K562 (cell line): ENCODE data around the gene TXLNG. TPM values are rescaled to one million over a fixed set of nuclear protein-coding genes. Genes with fewer than 3 reads are reported as not detected.
A peak's percentile ranks its signal among the peaks of the same experiment; 100 is the strongest.

Source experiments
- ASH1L ChIP-seq: fragments of 450-650 bp; IDR thresholded peaks from 2 replicates; pipeline ENCODE4 v1.6.1; 2018; ENCODE audit warnings: borderline replicate concordance, mild to moderate bottlenecking, low read depth; ENCODE audit not compliant: partially characterized antibody
- BRCA1 ChIP-seq, 2 experiments: fragments of 450-650 bp in 1 of 2; sonication (generic) in 1 of 2; formaldehyde crosslinking in 1 of 2; IDR thresholded peaks; 2 replicates each; pipeline versions ENCODE4 v1.5.0 to v1.6.1; 2017 to 2020; ENCODE audit warnings: mild to moderate bottlenecking in 1 of 2, missing genetic modification reagents in 1 of 2
- CBX1 ChIP-seq: sonication (generic); IDR thresholded peaks from 2 replicates; pipeline ENCODE4 v1.6.1; 2016; ENCODE audit warnings: antibody characterized with exemption, low read depth, mild to moderate bottlenecking
- DMBX1 ChIP-seq: fragments of 250-450 bp; sonication (Bioruptor Pico); IDR thresholded peaks from 2 replicates; pipeline ENCODE4 v1.8.0; 2022; ENCODE audit warnings: inconsistent platforms, mild to moderate bottlenecking, moderate library complexity, borderline replicate concordance
- EP400 ChIP-seq: fragments of 450-650 bp; IDR thresholded peaks from 2 replicates; pipeline ENCODE4 v1.6.1; 2017; ENCODE audit warnings: antibody characterized with exemption, mild to moderate bottlenecking, moderate library complexity
- ETV1 ChIP-seq: fragments of 450-650 bp; conservative IDR thresholded peaks from 2 replicates; pipeline ENCODE4 v1.6.1; 2016; ENCODE audit warnings: missing genetic modification characterization, control low read depth, low read depth, missing compliant biosample characterization
- KHSRP ChIP-seq: fragments of 450-650 bp; IDR thresholded peaks from 2 replicates; pipeline ENCODE4 v1.6.1; 2017
- MCM2 ChIP-seq: fragments of 450-650 bp; IDR thresholded peaks from 2 replicates; pipeline ENCODE4 v1.6.1; 2017; ENCODE audit warnings: low read depth, mild to moderate bottlenecking
- MCM7 ChIP-seq, 2 experiments: fragments of 450-650 bp; IDR thresholded peaks; 2 replicates each; pipeline ENCODE4 v1.6.1; 2016 to 2018
- MYBL2 ChIP-seq, 2 experiments: fragments of 450-650 bp in 1 of 2; sonication (generic) in 1 of 2; formaldehyde crosslinking in 1 of 2; IDR thresholded peaks; 2 replicates each; pipeline versions ENCODE4 v1.6.1 to v1.8.1; 2017 to 2022; ENCODE audit warnings: borderline replicate concordance in 1 of 2, inconsistent platforms in 1 of 2, low read depth in 1 of 2, mild to moderate bottlenecking in 1 of 2, missing genetic modification reagents in 1 of 2, moderate library complexity in 1 of 2
- MYC ChIP-seq, 2 experiments: fragments of 250-450 bp in 1 of 2; sonication (Bioruptor Pico) in 1 of 2; IDR thresholded peaks; 2 replicates each; pipeline versions ENCODE4 v1.5.1 to v1.6.1; 2012 to 2021; ENCODE audit warnings: low read depth in 2 of 2, borderline replicate concordance in 1 of 2, improper control_type of control experiment in 1 of 2, low read length in 1 of 2, mild to moderate bottlenecking in 1 of 2, moderate library complexity in 1 of 2
- NCOR1 ChIP-seq: fragments of 450-650 bp; IDR thresholded peaks from 2 replicates; pipeline ENCODE4 v1.6.1; 2016; ENCODE audit warnings: mild to moderate bottlenecking, moderate library complexity
- PTTG1 ChIP-seq: fragments of 450-650 bp; IDR thresholded peaks from 2 replicates; pipeline ENCODE4 v1.6.1; 2016; ENCODE audit warnings: low read depth, mild to moderate bottlenecking, missing genetic modification characterization, missing compliant biosample characterization
- RAD21 ChIP-seq, 2 experiments: fragments of 250-450 bp in 1 of 2; fragments of 450-650 bp in 1 of 2; sonication (Bioruptor Pico) in 1 of 2; formaldehyde crosslinking in 1 of 2; IDR thresholded peaks in 1 of 2; conservative IDR thresholded peaks in 1 of 2; 2 replicates each; pipeline versions ENCODE4 v1.4.0 to v1.8.0; 2020 to 2022; ENCODE audit warnings: mild to moderate bottlenecking in 2 of 2, moderate library complexity in 1 of 2
- RHOXF2B ChIP-seq: fragments of 250-450 bp; sonication (Bioruptor Pico); conservative IDR thresholded peaks from 2 replicates; pipeline ENCODE4 v1.5.1; 2021
- ZNF175 ChIP-seq: fragments of 200-800 bp; sonication (Bioruptor generic); IDR thresholded peaks from 2 replicates; pipeline ENCODE4 v1.6.1; 2016; ENCODE audit warnings: low read depth, mild to moderate bottlenecking, missing genetic modification characterization, missing compliant biosample characterization
- ZNF696 ChIP-seq: fragments of 250-450 bp; sonication (Bioruptor Pico); conservative IDR thresholded peaks from 2 replicates; pipeline ENCODE4 v1.4.0; 2020; ENCODE audit warnings: mild to moderate bottlenecking, moderate library complexity
- ZNF707 ChIP-seq: fragments of 250-450 bp; sonication (Bioruptor Pico); conservative IDR thresholded peaks from 2 replicates; pipeline ENCODE4 v1.8.0; 2022; ENCODE audit warnings: inconsistent platforms, mild to moderate bottlenecking, moderate library complexity
- ZNF830 ChIP-seq: fragments of 250-450 bp; sonication (Bioruptor Pico); IDR thresholded peaks from 2 replicates; pipeline ENCODE4 v1.5.0; 2021; ENCODE audit warnings: mild to moderate bottlenecking
- polyA plus RNA-seq, 8 experiments: library from polyadenylated mRNA; depleted of rRNA in 4 of 8; stranded (reverse) in 5 of 8; unstranded in 3 of 8; fragments of >200 nt; fragmentation: Nextera tagmentation in 2 of 8; fragmentation: Illumina TruSeq in 1 of 8; extraction: Ambion mirVana in 2 of 8; extraction: Trizol in 1 of 8; gene quantifications; 2 replicates each; pipeline versions ENCODE4 v1.2.1 to v1.2.3, GENCODE V29; 2011 to 2014; ENCODE audit warnings: inconsistent platforms in 1 of 8, missing spikeins in 1 of 8
- total RNA-seq, 7 experiments: library from RNA; depleted of rRNA in 6 of 7; stranded (reverse); fragments of >200 nt in 6 of 7; fragmentation: Illumina TruSeq in 2 of 7; extraction: Trizol in 2 of 7; gene quantifications; 2 replicates each; pipeline versions ENCODE4 v1.2.1 to v1.2.3, GENCODE V29; 2011 to 2021; ENCODE audit warnings: low replicate concordance in 1 of 7
- TF ChIP-seq, protein P1 (sequence below): IDR thresholded peaks from 2 replicates; pipeline ENCODE4 v1.6.1; 2014; ENCODE audit warnings: antibody characterized with exemption
- TF ChIP-seq, protein P2 (sequence below): fragments of 450-650 bp; formaldehyde crosslinking; IDR thresholded peaks from 2 replicates; pipeline ENCODE4 v1.4.0; 2020; ENCODE audit warnings: mild to moderate bottlenecking
- TF ChIP-seq, protein P3 (sequence below): fragments of 250-450 bp; sonication (Bioruptor Pico); IDR thresholded peaks from 2 replicates; pipeline ENCODE4 v1.5.0; 2022; ENCODE audit warnings: mild to moderate bottlenecking

TXLNG gene
- total and polyA plus RNA-seq, 9 of the 15 experiments (the other 6 are each of a cell fraction or from before 2014, with no cell fraction given): 13.1 to 47.0 (median 31.6) TPM

DNA sequence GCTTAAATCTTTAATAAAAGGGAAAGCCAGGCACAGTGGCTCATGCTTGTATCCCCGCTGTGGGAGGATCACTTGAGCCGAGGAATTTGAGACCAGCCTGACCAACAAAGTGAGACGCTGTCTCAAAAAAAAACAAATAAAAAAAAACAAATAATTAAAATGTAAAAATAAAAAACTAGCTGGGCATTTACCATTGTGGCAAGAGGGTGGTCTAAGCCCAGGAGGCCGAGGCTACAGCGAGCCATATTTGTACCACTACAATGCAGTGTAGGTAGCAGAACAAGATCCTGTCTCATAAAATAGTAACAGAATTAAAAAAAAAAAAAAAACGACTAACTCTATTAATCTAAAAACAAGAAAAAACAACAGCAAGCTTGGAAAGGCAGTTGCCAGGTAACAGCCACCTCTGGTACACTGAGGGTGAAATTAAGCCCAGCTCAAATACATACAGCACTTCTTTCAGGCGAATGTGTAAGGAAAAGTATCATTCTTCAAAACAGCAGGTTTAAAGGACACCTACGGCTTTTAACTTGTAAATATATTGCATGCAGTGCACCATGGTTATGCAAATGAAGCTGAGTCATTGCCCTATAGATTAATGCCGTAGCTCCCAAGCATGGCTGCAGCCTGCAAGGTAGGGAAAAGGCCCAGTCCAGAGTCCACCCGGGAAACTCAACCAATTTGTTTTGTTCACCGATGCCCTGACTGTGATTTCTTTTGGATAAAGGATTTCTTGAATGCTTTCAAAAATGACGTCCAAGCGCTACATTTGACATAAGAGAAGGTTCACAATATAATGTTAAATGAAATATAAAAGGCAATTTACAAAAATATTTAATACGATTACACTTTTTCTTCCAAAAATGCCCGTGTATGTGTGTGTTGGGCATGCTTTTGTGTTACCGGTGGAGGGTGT, 14.5 kb upstream of the TXLNG start (continued):
- TF ChIP-seq ZNF696 (CRISPR knock-in tag) (peak; percentile 88), CBX1 (peak; percentile 100), ASH1L (peak; percentile 71), MYC (IDR thresholded peaks at IDR 0.05; ENCODE audit: low read depth, low read length) (no peak), MYC (CRISPR knock-in tag; IDR thresholded peaks at IDR 0.05; ENCODE audit: borderline replicate concordance, low read depth) (no peak), KHSRP (peak; percentile 78), EP400 (peak; percentile 76), ZNF830 (no peak), BRCA1 (IDR thresholded peaks at IDR 0.05) (no peak), BRCA1 (CRISPR knock-in tag; IDR thresholded peaks at IDR 0.05) (no peak), RAD21 (CRISPR knock-in tag; conservative IDR thresholded peaks at IDR 0.05 in 1 of 2, IDR thresholded peaks at IDR 0.05 in 1 of 2) (no peak), MCM2 (no peak), RHOXF2B (0 out of 2 replicates have a peak, but pooled peaks have one; percentile 32), MCM7 (IDR thresholded peaks at IDR 0.05) (no peak; a peak in 1 of 4 replicates), DMBX1 (no peak), ZNF175 (CRISPR knock-in tag) (no peak), ETV1 (tag) (0 out of 2 replicates have a peak, but pooled peaks have one; percentile 5), MYBL2 (IDR thresholded peaks at IDR 0.05; ENCODE audit: low read depth) (no peak), MYBL2 (CRISPR knock-in tag; IDR thresholded peaks at IDR 0.05; ENCODE audit: borderline replicate concordance) (no peak), PTTG1 (tag) (no peak), ZNF707 (CRISPR knock-in tag) (no peak), NCOR1 (peak; percentile 94)
- TF ChIP-seq, protein P1, sequence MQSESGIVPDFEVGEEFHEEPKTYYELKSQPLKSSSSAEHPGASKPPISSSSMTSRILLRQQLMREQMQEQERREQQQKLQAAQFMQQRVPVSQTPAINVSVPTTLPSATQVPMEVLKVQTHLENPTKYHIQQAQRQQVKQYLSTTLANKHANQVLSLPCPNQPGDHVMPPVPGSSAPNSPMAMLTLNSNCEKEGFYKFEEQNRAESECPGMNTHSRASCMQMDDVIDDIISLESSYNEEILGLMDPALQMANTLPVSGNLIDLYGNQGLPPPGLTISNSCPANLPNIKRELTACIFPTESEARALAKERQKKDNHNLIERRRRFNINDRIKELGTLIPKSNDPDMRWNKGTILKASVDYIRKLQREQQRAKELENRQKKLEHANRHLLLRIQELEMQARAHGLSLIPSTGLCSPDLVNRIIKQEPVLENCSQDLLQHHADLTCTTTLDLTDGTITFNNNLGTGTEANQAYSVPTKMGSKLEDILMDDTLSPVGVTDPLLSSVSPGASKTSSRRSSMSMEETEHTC: 0 out of 2 replicates have a peak, but pooled peaks have one; percentile 52
- TF ChIP-seq, protein P2, sequence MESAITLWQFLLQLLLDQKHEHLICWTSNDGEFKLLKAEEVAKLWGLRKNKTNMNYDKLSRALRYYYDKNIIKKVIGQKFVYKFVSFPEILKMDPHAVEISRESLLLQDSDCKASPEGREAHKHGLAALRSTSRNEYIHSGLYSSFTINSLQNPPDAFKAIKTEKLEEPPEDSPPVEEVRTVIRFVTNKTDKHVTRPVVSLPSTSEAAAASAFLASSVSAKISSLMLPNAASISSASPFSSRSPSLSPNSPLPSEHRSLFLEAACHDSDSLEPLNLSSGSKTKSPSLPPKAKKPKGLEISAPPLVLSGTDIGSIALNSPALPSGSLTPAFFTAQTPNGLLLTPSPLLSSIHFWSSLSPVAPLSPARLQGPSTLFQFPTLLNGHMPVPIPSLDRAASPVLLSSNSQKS (CRISPR knock-in tag): 0 out of 2 replicates have a peak, but pooled peaks have one; percentile 18
- TF ChIP-seq, protein P3, sequence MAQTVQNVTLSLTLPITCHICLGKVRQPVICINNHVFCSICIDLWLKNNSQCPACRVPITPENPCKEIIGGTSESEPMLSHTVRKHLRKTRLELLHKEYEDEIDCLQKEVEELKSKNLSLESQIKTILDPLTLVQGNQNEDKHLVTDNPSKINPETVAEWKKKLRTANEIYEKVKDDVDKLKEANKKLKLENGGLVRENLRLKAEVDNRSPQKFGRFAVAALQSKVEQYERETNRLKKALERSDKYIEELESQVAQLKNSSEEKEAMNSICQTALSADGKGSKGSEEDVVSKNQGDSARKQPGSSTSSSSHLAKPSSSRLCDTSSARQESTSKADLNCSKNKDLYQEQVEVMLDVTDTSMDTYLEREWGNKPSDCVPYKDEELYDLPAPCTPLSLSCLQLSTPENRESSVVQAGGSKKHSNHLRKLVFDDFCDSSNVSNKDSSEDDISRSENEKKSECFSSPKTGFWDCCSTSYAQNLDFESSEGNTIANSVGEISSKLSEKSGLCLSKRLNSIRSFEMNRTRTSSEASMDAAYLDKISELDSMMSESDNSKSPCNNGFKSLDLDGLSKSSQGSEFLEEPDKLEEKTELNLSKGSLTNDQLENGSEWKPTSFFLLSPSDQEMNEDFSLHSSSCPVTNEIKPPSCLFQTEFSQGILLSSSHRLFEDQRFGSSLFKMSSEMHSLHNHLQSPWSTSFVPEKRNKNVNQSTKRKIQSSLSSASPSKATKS (CRISPR knock-in tag): no peak
